GM19328 (cell line): ENCODE data around the gene C20orf173.

ENCODE experiments used
- ATAC-seq: cut with Tn5 transposase; IDR thresholded peaks from one replicate; pipeline ENCODE4 v1.9.1; 2021; ENCODE audit warnings: mild to moderate bottlenecking, moderate library complexity; ENCODE audit not compliant: unreplicated experiment

Gene C20orf173

DNA sequence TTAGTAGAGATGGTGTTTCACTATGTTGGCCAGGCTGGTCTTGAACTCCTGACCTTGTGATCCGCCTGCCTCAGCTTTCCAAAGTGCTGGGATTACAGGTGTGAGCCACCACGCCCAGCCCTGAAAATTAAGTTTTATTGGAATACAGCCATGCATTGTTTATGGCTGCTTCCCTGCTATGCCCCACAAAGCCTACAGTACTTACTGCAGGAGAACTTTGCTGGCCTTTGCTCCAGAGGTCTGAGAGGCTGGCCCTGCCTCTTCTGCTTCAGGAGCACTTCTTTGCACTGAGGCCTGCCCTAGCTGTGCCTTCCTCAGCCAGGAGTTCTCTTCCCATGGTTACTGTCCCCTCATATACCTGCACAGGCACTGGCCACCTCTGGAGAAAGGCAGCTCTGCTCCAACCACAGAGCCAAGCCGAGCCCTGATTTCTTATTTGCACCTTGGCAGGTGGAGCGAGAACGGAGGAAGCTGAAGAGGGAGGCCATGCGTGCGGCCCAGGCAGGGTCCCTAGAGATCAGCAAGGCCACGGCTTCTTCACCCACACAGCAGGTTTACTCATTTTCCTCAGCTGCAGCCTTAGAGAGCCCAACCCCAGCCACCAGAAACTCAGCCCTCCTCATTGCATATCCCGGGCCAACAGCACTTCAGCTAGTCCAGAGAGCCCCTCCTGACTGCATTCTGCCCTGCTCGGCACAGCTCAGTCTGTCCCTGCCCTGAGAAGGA, 20.8 kb downstream of the C20orf173 start:
- ATAC-seq, result no peak

DNA sequence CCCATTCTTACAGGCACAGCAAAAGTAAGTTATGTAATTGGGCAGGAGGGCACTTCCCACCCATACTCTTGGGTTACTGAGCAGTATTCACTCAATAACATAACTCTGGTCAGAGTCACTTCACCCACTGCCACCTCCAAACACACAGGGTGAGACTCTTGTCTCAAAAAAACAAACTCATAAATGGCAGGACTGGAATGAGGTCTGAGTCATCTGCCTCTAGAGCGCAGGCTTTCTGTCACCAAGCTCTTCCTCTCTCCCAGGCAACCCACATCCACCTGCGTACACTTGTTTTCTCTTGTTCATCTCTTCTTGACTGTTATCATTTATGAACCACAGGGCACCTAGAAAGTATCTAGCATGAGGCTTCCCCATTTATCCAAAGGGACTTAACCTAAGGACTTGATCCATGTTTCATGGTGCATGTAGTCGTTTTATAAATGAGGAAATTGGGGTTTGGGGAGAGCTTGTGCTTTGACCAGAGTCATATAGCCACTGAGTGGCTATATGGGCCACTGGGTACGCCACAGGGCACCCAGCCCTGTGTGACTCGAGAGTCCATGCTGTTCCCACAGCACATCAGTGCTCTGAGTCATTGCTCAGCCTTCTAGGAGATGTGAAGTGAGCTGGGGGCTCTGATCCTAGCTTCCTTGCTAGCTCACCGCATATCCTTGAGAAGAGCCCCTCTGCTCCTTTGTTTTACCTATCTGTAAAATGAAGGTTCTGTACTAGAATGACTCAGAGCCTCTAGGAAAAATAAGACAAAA, 22.4 kb downstream of the C20orf173 start:
- ATAC-seq, result no peak

DNA sequence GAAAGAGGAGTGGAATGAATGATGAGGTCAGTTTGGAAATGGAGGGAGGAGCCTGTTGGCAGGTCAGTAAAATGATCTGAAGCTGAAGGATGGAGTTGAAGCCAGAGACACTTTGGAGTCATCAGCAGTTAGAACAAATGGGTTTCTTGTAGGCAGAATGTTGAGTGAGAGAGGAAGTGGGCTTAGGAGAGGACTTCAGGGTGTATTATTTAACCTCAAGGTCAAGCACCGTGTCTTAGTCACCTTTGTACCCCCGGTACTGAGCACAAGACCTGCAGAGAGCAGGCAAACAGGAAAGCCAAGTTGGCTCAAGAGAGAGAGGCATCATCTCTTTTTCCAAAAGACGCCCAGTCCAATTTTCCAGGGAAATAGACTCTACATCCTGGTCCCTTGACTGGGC, 23.3 kb downstream of the C20orf173 start:
- ATAC-seq, result no peak

DNA sequence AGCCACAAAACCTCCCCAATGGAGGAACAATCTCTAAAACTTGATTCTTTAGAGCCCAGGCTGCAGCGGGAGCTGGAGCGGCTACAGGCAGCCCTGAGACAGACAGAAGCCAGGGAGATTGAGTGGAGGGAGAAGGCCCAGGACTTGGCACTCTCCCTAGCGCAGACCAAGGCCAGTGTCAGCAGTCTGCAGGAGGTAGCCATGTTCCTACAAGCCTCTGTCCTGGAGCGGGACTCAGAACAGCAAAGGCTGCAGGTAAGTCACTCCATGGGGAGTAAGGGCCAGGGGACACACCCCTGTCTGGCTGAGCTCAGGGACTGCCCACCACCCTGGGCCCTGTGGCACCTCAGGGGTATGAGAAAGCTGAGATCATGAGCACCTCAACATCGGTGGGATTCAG, 24.7 kb downstream of the C20orf173 start:
- ATAC-seq, result no peak

DNA sequence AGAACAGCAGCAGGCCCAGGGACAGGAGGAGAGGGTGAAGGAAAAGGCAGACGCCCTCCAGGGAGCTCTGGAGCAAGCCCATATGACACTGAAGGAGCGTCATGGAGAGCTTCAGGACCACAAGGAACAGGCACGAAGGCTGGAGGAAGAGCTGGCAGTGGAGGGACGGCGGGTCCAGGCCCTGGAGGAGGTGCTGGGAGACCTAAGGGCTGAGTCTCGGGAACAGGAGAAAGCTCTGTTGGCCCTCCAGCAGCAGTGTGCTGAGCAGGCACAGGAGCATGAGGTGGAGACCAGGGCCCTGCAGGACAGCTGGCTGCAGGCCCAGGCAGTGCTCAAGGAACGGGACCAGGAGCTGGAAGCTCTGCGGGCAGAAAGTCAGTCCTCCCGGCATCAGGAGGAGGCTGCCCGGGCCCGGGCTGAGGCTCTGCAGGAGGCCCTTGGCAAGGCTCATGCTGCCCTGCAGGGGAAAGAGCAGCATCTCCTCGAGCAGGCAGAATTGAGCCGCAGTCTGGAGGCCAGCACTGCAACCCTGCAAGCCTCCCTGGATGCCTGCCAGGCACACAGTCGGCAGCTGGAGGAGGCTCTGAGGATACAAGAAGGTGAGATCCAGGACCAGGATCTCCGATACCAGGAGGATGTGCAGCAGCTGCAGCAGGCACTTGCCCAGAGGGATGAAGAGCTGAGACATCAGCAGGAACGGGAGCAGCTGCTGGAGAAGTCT, 25.5 kb downstream of the C20orf173 start:
- no peak for ATAC-seq

DNA sequence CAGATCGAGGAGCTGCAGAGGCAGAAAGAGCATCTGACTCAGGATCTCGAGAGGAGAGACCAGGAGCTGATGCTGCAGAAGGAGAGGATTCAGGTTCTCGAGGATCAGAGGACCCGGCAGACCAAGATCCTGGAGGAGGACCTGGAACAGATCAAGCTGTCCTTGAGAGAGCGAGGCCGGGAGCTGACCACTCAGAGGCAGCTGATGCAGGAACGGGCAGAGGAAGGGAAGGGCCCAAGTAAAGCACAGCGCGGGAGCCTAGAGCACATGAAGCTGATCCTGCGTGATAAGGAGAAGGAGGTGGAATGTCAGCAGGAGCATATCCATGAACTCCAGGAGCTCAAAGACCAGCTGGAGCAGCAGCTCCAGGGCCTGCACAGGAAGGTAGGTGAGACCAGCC, 26.2 kb downstream of the C20orf173 start:
- ATAC-seq, result no peak

DNA sequence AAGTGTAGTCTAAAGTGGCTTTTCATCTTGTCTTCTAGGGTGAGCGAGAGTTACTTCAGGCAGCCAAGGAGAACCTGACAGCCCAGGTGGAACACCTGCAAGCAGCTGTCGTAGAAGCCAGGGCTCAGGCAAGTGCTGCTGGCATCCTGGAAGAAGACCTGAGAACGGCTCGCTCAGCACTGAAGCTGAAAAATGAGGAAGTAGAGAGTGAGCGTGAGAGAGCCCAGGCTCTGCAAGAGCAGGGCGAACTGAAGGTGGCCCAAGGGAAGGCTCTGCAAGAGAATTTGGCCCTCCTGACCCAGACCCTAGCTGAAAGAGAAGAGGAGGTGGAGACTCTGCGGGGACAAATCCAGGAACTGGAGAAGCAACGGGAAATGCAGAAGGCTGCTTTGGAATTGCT, 27.1 kb downstream of the C20orf173 start:
- peak; percentile 60 for ATAC-seq

DNA sequence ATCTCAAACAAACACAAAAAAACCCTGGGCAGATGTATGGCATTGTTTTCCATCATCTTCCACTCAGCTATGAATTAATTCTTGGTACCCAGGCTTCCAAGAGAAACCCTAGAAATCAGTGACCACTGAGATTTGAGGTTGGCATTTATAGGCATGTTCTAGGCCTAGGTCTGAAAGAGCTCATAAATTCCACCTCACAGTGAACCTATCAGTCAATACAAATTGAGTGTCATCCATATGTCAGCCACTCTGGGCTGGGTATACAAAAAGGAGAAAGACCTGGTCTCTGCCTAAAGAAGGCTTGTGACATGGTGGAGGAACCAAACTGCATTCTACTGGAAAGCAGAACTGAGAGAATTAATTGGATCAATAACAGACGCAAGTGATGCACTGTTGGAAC, 30.2 kb downstream of the C20orf173 start:
- ATAC-seq, result no peak

DNA sequence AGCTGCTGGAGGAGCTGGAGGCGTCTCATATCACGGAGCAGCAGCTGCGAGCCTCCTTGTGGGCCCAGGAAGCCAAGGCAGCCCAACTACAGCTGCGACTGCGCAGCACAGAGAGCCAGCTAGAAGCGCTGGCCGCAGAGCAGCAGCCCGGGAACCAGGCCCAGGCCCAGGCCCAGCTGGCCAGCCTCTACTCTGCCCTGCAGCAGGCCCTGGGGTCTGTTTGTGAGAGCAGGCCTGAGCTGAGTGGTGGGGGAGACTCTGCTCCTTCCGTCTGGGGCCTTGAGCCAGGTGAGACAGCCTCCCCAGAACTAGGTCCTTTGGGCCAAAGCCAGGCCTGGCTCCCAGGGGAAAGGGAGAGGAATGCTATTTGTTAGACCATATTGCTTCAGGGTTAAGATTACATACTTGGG, 31.7 kb downstream of the C20orf173 start:
- ATAC-seq, result no peak

DNA sequence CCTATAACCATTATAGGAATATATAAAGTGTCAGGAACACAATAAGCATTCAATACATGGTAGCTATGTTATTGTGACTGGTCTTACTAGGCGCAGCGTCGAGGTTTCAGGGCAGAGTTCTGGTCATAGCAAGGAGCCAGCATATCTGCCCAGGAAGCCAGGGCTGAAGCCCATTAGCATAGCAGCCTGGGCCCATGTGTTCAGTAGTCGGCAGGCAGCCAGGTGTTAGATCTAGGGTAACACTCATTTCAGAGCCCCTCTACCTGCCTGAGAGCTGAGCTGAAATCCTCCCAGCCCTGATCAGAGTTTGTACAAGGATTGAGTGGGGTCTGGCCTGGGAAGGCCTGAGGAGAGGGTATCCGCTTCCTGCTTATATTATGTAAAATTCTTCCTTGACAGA, 32.1 kb downstream of the C20orf173 start:
- ATAC-seq, result no peak

DNA sequence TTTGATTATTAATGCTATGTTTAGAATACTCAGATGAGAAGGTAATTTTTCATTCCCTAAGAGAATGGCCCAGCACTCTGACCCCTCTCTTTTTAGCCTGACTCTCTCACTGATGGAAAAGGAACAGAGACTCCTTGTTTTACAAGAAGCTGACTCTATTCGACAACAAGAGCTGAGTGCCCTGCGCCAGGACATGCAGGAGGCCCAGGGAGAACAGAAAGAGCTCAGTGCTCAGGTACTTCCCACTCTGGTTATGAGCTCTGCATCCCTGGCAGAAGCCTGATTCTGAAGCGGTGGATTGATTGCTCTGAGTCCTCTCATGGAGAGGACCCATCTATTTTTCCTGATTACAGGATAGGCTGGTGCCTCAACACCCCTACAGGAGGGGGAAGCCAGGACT, 33.0 kb downstream of the C20orf173 start:
- no peak for ATAC-seq

DNA sequence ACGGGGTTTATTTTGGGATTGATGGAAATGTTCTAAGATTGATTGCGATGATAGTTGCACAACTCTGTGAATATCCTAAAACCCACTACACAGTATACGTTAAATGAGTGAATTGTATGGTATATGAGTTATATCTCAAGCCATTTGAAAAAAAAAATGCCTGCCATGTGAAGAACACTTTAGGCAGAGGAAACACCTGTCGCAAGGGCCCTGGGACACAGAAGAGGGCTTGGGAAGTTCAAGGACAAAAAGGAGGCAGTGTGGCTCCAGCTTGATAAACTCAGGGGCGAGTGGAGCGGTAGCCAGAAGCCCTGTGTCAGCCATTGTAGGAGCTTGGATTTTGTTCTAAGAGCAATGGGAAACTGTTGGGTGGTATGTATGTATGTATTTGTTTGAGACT, 37.1 kb downstream of the C20orf173 start:
- ATAC-seq, result no peak

DNA sequence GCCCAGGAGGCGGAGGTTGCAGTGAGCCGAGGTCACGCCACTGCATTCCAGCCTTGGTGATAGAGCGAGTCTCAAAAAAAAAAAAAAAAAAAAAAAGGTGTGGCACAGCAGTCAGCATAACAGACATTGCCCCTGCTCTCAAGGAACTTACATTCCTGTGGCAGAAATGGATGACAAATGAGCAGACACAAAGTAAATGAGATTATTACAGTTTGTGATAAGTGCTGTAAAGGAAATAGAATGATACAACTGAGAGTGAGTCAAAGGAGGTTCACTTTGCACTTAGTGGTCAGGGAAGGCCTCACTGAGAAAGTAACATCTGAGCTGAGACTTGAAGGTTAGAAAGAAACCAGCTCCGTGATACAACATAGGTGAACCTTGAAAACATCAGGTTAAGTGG, 37.6 kb downstream of the C20orf173 start:
- no peak for ATAC-seq

DNA sequence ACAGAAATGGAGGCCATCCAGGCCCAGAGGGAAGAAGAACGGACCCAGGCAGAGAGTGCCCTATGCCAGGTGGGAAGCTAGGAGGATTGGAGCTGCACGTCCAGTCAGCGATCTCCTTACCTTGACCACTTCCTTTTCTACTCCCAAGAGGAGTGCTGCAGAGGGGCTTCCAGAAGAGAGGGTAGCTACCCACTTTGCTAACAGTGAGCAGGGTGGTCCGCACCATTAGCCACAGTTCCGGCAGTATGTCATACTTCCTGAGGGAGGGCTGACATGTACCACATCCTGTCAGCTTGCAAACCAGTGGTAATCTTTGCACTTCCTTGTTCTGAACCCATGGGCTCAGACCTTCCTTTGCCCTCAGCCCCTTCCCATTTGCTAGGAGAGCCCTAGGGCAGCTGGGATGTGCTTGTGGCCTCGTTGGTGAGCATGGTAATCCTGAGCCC, 38.7 kb downstream of the C20orf173 start:
- ATAC-seq, result peak; percentile 94

DNA sequence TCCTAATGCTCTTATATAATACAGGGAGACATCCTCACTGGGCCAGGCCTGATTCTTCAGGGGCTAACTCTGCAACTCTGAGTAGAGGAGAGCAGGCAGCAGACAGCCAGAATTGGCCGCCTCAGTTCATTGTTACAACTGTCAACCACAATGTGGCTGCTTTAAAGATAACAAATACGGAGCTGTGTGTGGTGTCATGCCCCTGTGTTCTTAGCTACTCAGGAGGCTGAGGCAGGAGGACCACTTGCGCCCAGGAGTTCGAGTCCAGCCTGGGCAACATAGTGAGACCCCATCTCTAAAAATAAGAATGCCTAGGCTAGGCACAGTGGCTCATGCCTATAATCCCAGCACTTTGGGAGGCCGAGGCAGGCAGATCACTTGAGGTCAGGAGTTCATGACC, 39.7 kb downstream of the C20orf173 start:
- ATAC-seq, result no peak

DNA sequence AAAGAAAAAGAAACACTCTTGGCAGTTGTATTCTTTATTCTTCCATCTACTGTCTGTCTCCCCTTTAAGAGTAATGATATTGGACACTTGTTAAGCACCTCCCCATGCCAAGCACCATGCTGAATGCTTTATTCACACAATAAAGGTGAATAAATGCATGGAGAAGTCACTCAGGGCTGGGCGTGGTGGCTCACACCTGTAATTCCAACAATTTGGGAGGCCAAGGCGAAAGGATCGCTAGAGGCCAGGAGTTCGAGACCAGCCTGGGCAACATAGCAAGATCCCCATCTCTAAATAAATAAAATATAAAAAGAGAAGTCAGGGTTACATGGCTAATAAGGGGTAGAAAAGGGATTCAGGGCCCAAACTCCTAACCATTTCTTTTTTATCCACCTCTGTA, 42.0 kb downstream of the C20orf173 start:
- ATAC-seq, result no peak

DNA sequence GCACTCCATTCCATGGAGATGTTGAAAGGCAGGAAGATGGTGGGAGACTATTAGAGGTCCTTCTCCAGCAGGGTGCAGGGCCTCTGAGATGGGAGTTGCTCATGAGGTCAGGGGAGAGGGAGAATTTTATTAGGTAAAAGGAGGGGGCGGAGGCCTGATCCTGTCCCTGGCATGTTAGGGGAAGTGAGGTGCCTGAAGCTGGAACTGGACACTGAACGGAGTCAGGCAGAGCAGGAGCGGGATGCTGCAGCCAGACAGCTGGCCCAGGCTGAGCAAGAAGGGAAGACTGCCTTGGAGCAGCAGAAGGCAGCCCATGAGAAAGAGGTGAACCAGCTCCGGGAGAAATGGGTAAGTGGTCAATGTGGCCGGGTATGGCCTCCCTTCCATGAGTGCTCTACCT, 49.7 kb downstream of the C20orf173 start:
- no peak for ATAC-seq

DNA sequence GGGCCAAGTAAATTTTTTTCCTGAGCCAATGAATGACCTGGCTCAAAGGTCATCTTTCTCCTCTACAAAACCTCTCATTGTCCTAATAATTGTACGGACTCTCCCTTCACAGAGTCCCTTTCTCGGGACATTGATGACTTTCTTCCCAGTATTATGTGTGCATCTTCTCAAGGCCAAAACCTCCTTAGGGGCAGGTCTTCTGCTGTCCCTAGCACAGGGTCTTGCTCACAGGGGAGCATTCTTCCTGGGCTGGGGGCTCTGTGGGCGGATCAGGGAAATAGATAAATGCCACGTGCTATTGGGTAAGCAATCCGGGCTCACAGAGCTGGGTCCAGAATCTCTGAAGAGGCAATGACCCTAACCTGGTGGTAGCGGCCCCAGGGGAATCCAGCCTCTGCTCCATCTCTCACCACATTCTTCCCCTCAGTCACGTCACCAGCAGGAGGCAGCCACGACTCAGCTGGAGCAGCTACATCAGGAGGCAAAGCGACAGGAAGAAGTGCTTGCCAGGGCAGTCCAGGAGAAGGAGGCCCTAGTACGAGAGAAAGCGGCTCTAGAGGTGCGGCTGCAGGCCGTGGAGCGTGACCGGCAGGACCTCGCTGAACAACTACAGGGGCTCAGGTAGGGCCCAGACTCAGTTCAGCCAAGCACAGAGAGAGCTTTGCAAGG, 50.5 kb downstream of the C20orf173 start:
- no peak for ATAC-seq
